Measurements from ENCODE around the gene HSCB. TPM values are rescaled to one million over a fixed set of nuclear protein-coding genes. Genes with fewer than 3 reads are reported as not detected.

Gene HSCB
- total and polyA plus RNA-seq, 2 of the 4 experiments (the other 2 are of a cell fraction): 5.4 to 13.2 TPM

DNA sequence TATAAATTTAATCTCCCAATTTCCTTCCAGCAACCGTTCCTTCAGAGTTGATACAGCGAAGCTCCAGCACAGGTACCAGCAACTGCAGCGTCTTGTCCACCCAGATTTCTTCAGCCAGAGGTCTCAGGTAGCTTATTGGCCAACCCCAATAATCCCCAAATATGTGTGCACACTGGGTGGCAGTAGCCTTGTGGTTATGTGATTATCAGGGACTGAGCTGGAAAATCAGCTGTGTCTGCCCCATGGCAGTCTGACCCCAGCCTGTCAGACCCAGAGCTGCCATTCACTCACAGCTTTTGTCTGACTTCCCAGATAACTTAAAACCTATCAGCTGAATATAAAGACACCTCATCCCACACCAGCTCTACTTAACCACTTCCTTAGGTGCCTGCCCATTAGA, 2.0 kb downstream of the HSCB start:
- no peak for DNase-seq
- H3K27me3 ChIP-seq (ENCODE audit: control insufficient read depth, insufficient read depth, low read length): no peaks in the 10 kb centered on the region
- no peak overlapping the region for H3K56ac ChIP-seq (ENCODE audit: extremely low read depth, insufficient read depth, low read length)
- H3K18ac ChIP-seq (ENCODE audit: low read depth, low read length): no peak overlapping the region
- H2AFZ ChIP-seq (replicated peaks; ENCODE audit: low read length, poor library complexity): no peak overlapping the region
- no peak overlapping the region for H2AK5ac ChIP-seq (ENCODE audit: low read depth, low read length)
- H3K9me3 ChIP-seq (ENCODE audit: control insufficient read depth, insufficient read depth, low read length): no peaks in the 10 kb centered on the region
- H2BK20ac ChIP-seq (ENCODE audit: low read depth, low read length): no peak overlapping the region
- H4K91ac ChIP-seq (ENCODE audit: insufficient read depth, low read depth, low read length): no peak overlapping the region; the same call in 1 of the 2 replicates
- dilution Hi-C loops (cut with HindIII; ENCODE audit: low sequenced_read_pairs, unreplicated experiment) (no loop called here), intact Hi-C loops (cut with micrococcal nuclease) (no loop called here), in situ Hi-C loops (cut with MboI; ENCODE audit: low sequenced_read_pairs) (no loop called here)
- no peak overlapping the region for H2BK5ac ChIP-seq (ENCODE audit: low read depth, low read length, poor library complexity, severe bottlenecking)
- H3K27ac ChIP-seq (ENCODE audit: insufficient read depth, low read length): no peak overlapping the region
- peaks cover 20 to 39% of the 10 kb centered on the region in 2 experiments for H3K79me1 ChIP-seq (ENCODE audit: low read depth in 1 of 2, low read length in 2 of 2)
- H3K23ac ChIP-seq (ENCODE audit: low read depth, low read length): no peak overlapping the region
- ATAC-seq (ENCODE audit: low read depth): no peak
- peaks cover 2% of the 10 kb centered on the region; the same call in 1 of the 2 replicates for H3K4me1 ChIP-seq (ENCODE audit: control insufficient read depth, insufficient read depth, low read length)
- BruUV-seq (replicated peaks): no TSS peak
- ChIA-PET CTCF (interaction anchor here (0.6 kb wide), 1 partner anchor 143 kb away, joined by 4 read pairs; no protein-coding TSS in a partner anchor), POLR2A (ENCODE audit: unreplicated experiment) (no interaction called here)
- peak overlapping the region; percentile 7 for H2AK9ac ChIP-seq (replicated peaks; ENCODE audit: low read depth, low read length, poor library complexity)
- no peak for TF ChIP-seq POLR2A (IDR thresholded peaks at IDR 0.05; ENCODE audit: low read depth, low read length)
- no peak for TF ChIP-seq CHD1 (IDR thresholded peaks at IDR 0.05; ENCODE audit: low read depth, low read length)
- TF ChIP-seq RAD21 (IDR thresholded peaks at IDR 0.05; ENCODE audit: low read length): no peak
- TF ChIP-seq, protein P1, sequence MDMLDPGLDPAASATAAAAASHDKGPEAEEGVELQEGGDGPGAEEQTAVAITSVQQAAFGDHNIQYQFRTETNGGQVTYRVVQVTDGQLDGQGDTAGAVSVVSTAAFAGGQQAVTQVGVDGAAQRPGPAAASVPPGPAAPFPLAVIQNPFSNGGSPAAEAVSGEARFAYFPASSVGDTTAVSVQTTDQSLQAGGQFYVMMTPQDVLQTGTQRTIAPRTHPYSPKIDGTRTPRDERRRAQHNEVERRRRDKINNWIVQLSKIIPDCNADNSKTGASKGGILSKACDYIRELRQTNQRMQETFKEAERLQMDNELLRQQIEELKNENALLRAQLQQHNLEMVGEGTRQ (IDR thresholded peaks at IDR 0.05; ENCODE audit: low read depth, low read length): no peak
- TF ChIP-seq RFX5 (IDR thresholded peaks at IDR 0.05; ENCODE audit: low read depth, low read length): no peak
- TF ChIP-seq ELK1 (IDR thresholded peaks at IDR 0.05; ENCODE audit: borderline replicate concordance, low read depth, low read length): no peak
- TF ChIP-seq CEBPB (IDR thresholded peaks at IDR 0.05; ENCODE audit: low read depth, low read length): no peak
- no peak for TF ChIP-seq FOS (IDR thresholded peaks at IDR 0.05; ENCODE audit: low read depth, low read length)
- TF ChIP-seq MAZ (IDR thresholded peaks at IDR 0.05; ENCODE audit: borderline replicate concordance, low read depth, low read length): no peak
- TF ChIP-seq, protein P2, sequence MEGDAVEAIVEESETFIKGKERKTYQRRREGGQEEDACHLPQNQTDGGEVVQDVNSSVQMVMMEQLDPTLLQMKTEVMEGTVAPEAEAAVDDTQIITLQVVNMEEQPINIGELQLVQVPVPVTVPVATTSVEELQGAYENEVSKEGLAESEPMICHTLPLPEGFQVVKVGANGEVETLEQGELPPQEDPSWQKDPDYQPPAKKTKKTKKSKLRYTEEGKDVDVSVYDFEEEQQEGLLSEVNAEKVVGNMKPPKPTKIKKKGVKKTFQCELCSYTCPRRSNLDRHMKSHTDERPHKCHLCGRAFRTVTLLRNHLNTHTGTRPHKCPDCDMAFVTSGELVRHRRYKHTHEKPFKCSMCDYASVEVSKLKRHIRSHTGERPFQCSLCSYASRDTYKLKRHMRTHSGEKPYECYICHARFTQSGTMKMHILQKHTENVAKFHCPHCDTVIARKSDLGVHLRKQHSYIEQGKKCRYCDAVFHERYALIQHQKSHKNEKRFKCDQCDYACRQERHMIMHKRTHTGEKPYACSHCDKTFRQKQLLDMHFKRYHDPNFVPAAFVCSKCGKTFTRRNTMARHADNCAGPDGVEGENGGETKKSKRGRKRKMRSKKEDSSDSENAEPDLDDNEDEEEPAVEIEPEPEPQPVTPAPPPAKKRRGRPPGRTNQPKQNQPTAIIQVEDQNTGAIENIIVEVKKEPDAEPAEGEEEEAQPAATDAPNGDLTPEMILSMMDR (conservative IDR thresholded peaks at IDR 0.05; ENCODE audit: low read depth, low read length): no peak
- TF ChIP-seq MAFK (IDR thresholded peaks at IDR 0.05; ENCODE audit: low read depth, low read length): no peak
- TF ChIP-seq NFE2L2 (IDR thresholded peaks at IDR 0.05; ENCODE audit: low read depth, low read length): no peak
- no peak overlapping the region for H3K4ac ChIP-seq (ENCODE audit: low read depth, low read length)
- H3K4me3 ChIP-seq (ENCODE audit: insufficient read depth, low read depth, low read length): no peak overlapping the region
- peaks cover 6% of the 10 kb centered on the region for H3K9me1 ChIP-seq (ENCODE audit: insufficient read depth, low read length)
- no peak overlapping the region for H2BK120ac ChIP-seq (ENCODE audit: low read depth, low read length)
- H4K5ac ChIP-seq (ENCODE audit: low read depth, low read length): no peak overlapping the region
- H3K4me2 ChIP-seq (ENCODE audit: low read depth, low read length): no peak overlapping the region
- no CpG with 5 or more reads among the region's 3 CpGs for WGBS, 2 experiments (ENCODE audit: extremely low coverage in 2 of 2, insufficient read length in 1 of 2)
- H3K14ac ChIP-seq (replicated peaks; ENCODE audit: low read depth, low read length): no peak overlapping the region
- no peak overlapping the region for H2BK15ac ChIP-seq (ENCODE audit: low read depth, low read length)
- no peaks in the 10 kb centered on the region for H4K20me1 ChIP-seq (ENCODE audit: insufficient read depth, low read length)
- no peak overlapping the region for H3K9ac ChIP-seq (ENCODE audit: low read depth, low read length)
- peaks cover 17% of the 10 kb centered on the region for H3K36me3 ChIP-seq (ENCODE audit: control insufficient read depth, insufficient read depth, low read length)
- no peak overlapping the region for H4K8ac ChIP-seq (ENCODE audit: low read depth in 2 of 2, low read length in 2 of 2)
